ENCODE data around the gene RPEL1.

GRCh38 chr10:103199488-103199887 is 46.2 kb upstream of the RPEL1 start:
- no peak for TF ChIP-seq EZH2 (IDR thresholded peaks at IDR 0.05; ENCODE audit: borderline replicate concordance, low read depth, low read length, poor library complexity, severe bottlenecking)
- TF ChIP-seq CTCF (conservative IDR thresholded peaks at IDR 0.05; ENCODE audit: low read depth, low read length): no peak
